HCT116 (cell line): ENCODE results near the gene A2ML1. TPM values are rescaled to one million over a fixed set of nuclear protein-coding genes. Genes with fewer than 3 reads are reported as not detected.

Source experiments
- ATAC-seq: fragments of 200-7000 bp; cut with Tn5 transposase; 2 replicates; pipeline ENCODE4 v1.9.1; 2020; ENCODE audit warnings: mild to moderate bottlenecking, moderate library complexity
- BruUV-seq: library from RNA; stranded (reverse); fragments of 400-500 nt; replicated peaks from 2 replicates; lab custom pipeline; 2021; lab: Mats Ljungman, UMichigan
- CTCF ChIA-PET: fragments of 300-600 bp; sonication (Branson Sonifier 250); formaldehyde crosslinking; loops from one replicate; lab custom pipeline; 2021; ENCODE audit warnings: antibody characterized with exemption; lab: Charles Lee
- POLR2A ChIA-PET: fragments of 300-600, 350-600 bp; sonication (Branson Sonifier 250); formaldehyde crosslinking; loops from one replicate; lab custom pipeline; 2021; ENCODE audit warnings: antibody characterized with exemption; lab: Charles Lee
- RAD21 ChIA-PET, 2 experiments: fragments of 300-600 bp; sonication (Branson Sonifier 250); formaldehyde crosslinking; loops; one replicate each; lab custom pipeline; 2023; ENCODE audit warnings: low total read pairs in 2 of 2; ENCODE audit not compliant: uncharacterized antibody in 2 of 2, unreplicated experiment in 2 of 2, low non-redundant PET in 1 of 2; lab: Charles Lee
- DNase-seq: peaks from one replicate; pipeline ENCODE4 v3.0.0-alpha.2; 2010; ENCODE audit warnings: low read depth, low spot score
- H2AFZ ChIP-seq: fragments of 200-600 bp; shearing (Covaris generic), sonication (generic); 2 replicates; pipeline ENCODE4 v1.6.1; 2017; ENCODE audit warnings: low read depth, mixed run types, mixed read lengths, antibody characterized with exemption, low read length; ENCODE audit not compliant: poor library complexity, severe bottlenecking
- H3K27ac ChIP-seq: 2 replicates; pipeline ENCODE4 v1.5.1; 2012; ENCODE audit warnings: low read depth, low read length
- H3K27me3 ChIP-seq: fragments of 200-600 bp; sonication (generic); 2 replicates; pipeline ENCODE4 v1.6.1; 2016; ENCODE audit warnings: mixed run types, low read length, mixed read lengths; ENCODE audit not compliant: insufficient read depth
- H3K36me3 ChIP-seq, 2 experiments: fragments of 200-500 bp in 1 of 2; fragments of 200-600 bp in 1 of 2; sonication (Bioruptor generic) in 1 of 2; sonication (generic) in 1 of 2; 2 replicates each; pipeline versions ENCODE4 v1.5.1 to v1.6.1; 2014 to 2016; ENCODE audit warnings: low read length in 2 of 2, inconsistent platforms in 1 of 2, mixed read lengths in 1 of 2, mixed run types in 1 of 2; ENCODE audit not compliant: insufficient read depth in 2 of 2, control insufficient read depth in 1 of 2
- H3K4me1 ChIP-seq, 2 experiments: fragments of 200-600 bp in 1 of 2; sonication (generic) in 1 of 2; 2 replicates each; pipeline versions ENCODE4 v1.5.1 to v1.6.1; 2012 to 2017; ENCODE audit warnings: low read length in 2 of 2, inconsistent platforms in 1 of 2, mild to moderate bottlenecking in 1 of 2, mixed read lengths in 1 of 2, mixed run types in 1 of 2, moderate library complexity in 1 of 2; ENCODE audit not compliant: insufficient read depth in 2 of 2, control insufficient read depth in 1 of 2
- H3K4me2 ChIP-seq: fragments of 200-600 bp; sonication (generic); 2 replicates; pipeline ENCODE4 v1.6.1; 2017; ENCODE audit warnings: mixed run types, low read length, mixed read lengths
- H3K4me3 ChIP-seq, 2 experiments: fragments of 200-600 bp in 1 of 2; sonication (generic) in 1 of 2; replicated peaks in 1 of 2; 2 replicates each; pipeline ENCODE4 v1.5.1; 2011 to 2016; ENCODE audit warnings: low read length in 2 of 2, control low read depth in 1 of 2, low read depth in 1 of 2, mild to moderate bottlenecking in 1 of 2, mixed read lengths in 1 of 2, mixed run types in 1 of 2
- H3K79me2 ChIP-seq: fragments of 200-600 bp; sonication (generic); 2 replicates; pipeline ENCODE4 v1.6.1; 2017; ENCODE audit warnings: mild to moderate bottlenecking, mixed run types, low read length, moderate library complexity, mixed read lengths; ENCODE audit not compliant: insufficient read depth
- H3K9ac ChIP-seq: fragments of 200-600 bp; sonication (generic); 2 replicates; pipeline ENCODE4 v1.6.1; 2016; ENCODE audit warnings: low read length, mixed read lengths
- H3K9me2 ChIP-seq: fragments of 200-600 bp; sonication (generic), shearing (Covaris generic); 2 replicates; pipeline ENCODE4 v1.6.1; 2017; ENCODE audit warnings: mixed run types, mild to moderate bottlenecking, moderate library complexity; ENCODE audit not compliant: insufficient read depth
- H3K9me3 ChIP-seq, 2 experiments: fragments of 200-500 bp in 1 of 2; fragments of 200-600 bp in 1 of 2; sonication (Bioruptor generic) in 1 of 2; sonication (generic) in 1 of 2; 2 replicates each; pipeline ENCODE4 v1.6.1; 2014 to 2017; ENCODE audit warnings: low read length in 2 of 2, mixed read lengths in 2 of 2, inconsistent platforms in 1 of 2, low read depth in 1 of 2, mild to moderate bottlenecking in 1 of 2, mixed run types in 1 of 2, moderate library complexity in 1 of 2; ENCODE audit not compliant: control insufficient read depth in 1 of 2, insufficient read depth in 1 of 2
- H4K20me1 ChIP-seq: fragments of 200-600 bp; sonication (generic), shearing (Covaris generic); 2 replicates; pipeline ENCODE4 v1.6.1; 2017; ENCODE audit warnings: mixed run types, mild to moderate bottlenecking, moderate library complexity; ENCODE audit not compliant: insufficient read depth
- JUND ChIP-seq: IDR thresholded peaks from 2 replicates; pipeline ENCODE4 v1.6.1; 2012
- POLR2AphosphoS5 ChIP-seq: IDR thresholded peaks from 2 replicates; pipeline ENCODE4 v1.6.1; 2011; ENCODE audit warnings: mild to moderate bottlenecking, low read depth, low read length, moderate library complexity
- SP1 ChIP-seq: IDR thresholded peaks from 2 replicates; pipeline ENCODE4 v1.6.1; 2012; ENCODE audit warnings: low read depth
- TCF7L2 ChIP-seq: IDR thresholded peaks from 2 replicates; pipeline ENCODE4 v1.7.0; 2011; ENCODE audit warnings: borderline replicate concordance, inconsistent platforms; ENCODE audit not compliant: insufficient read depth, insufficient read length; ENCODE audit errors: extremely low read depth
- ZNF274 ChIP-seq: fragments of 200-500 bp; sonication (Bioruptor generic); IDR thresholded peaks from 2 replicates; pipeline ENCODE4 v1.6.1; 2014; ENCODE audit warnings: mild to moderate bottlenecking, low read depth, low read length, inconsistent platforms
- intact Hi-C: fragments of 100-400 bp; cut with micrococcal nuclease; formaldehyde crosslinking; loops from 2 replicates; pipeline ENCODE4 v1.10.0; 2022
- total RNA-seq: library from RNA; stranded (reverse); gene quantifications from one replicate; pipeline ENCODE4 v1.2.1, GENCODE V29; 2021; ENCODE audit not compliant: unreplicated experiment
- TF ChIP-seq, protein P1 (sequence below), 3 experiments: fragments of 200-600 bp in 1 of 3; sonication (generic) in 1 of 3; IDR thresholded peaks in 2 of 3; conservative IDR thresholded peaks in 1 of 3; 2 replicates each; pipeline ENCODE4 v1.5.1; 2012 to 2017; ENCODE audit warnings: low read depth in 2 of 3, low read length in 2 of 3, antibody characterized with exemption in 1 of 3, borderline replicate concordance in 1 of 3, control low read depth in 1 of 3, mild to moderate bottlenecking in 1 of 3, mixed read lengths in 1 of 3, mixed run types in 1 of 3, moderate library complexity in 1 of 3; ENCODE audit not compliant: insufficient read depth in 1 of 3

Gene A2ML1
- total RNA-seq, 1 experiment from 2014 or later: not detected

DNA sequence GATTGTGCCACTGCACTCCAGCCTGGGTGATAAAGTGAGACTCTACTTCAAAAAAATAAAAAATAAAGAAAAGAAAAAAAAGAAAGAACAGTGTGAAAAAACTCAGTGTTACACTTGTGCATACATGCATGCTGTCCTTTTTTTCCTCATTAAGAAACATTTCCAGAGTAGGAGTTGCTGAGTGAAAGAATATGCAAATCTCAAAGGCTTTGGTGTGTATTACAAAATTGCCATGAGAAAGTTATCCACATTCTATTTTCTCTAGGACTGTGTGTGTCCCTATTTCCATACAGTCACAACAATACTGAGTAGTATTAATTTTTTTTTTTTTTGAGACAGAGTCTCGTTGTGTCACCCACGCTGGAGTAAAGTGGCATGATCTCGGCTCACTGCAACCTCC, 830 bp upstream of the A2ML1 start:
- ChIA-PET RAD21 (no interaction called here), CTCF (interaction anchor here (1.2 kb wide), 2 partner anchors 39 to 165 kb away, joined by 3 read pairs; no protein-coding TSS in a partner anchor), POLR2A (no interaction called here)
- no peak for TF ChIP-seq SP1
- no peak for TF ChIP-seq ZNF274
- no peak for TF ChIP-seq TCF7L2
- no peak for TF ChIP-seq POLR2AphosphoS5
- TF ChIP-seq, protein P1, sequence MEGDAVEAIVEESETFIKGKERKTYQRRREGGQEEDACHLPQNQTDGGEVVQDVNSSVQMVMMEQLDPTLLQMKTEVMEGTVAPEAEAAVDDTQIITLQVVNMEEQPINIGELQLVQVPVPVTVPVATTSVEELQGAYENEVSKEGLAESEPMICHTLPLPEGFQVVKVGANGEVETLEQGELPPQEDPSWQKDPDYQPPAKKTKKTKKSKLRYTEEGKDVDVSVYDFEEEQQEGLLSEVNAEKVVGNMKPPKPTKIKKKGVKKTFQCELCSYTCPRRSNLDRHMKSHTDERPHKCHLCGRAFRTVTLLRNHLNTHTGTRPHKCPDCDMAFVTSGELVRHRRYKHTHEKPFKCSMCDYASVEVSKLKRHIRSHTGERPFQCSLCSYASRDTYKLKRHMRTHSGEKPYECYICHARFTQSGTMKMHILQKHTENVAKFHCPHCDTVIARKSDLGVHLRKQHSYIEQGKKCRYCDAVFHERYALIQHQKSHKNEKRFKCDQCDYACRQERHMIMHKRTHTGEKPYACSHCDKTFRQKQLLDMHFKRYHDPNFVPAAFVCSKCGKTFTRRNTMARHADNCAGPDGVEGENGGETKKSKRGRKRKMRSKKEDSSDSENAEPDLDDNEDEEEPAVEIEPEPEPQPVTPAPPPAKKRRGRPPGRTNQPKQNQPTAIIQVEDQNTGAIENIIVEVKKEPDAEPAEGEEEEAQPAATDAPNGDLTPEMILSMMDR (IDR thresholded peaks at IDR 0.05 in 2 of 3, conservative IDR thresholded peaks at IDR 0.05 in 1 of 3; ENCODE audit: borderline replicate concordance in 1 of 3, insufficient read depth in 1 of 3, low read depth in 2 of 3, low read length in 2 of 3): no peak
- no peak for TF ChIP-seq JUND
- H3K27me3 ChIP-seq: no peaks in the 10 kb centered on the region
- no peaks in the 10 kb centered on the region for H3K9me2 ChIP-seq
- BruUV-seq: no TSS peak
- H3K4me2 ChIP-seq: no peak overlapping the region
- no peak overlapping the region for H3K27ac ChIP-seq
- H2AFZ ChIP-seq: no peak overlapping the region
- intact Hi-C loops: loop anchor here (10.0 kb wide), 1 partner anchor 277 kb away; the partner anchor contains the start of gene CLEC4E
- H3K4me3 ChIP-seq: no peak overlapping the region
- no peaks in the 10 kb centered on the region for H3K36me3 ChIP-seq
- DNase-seq (no peak), ATAC-seq (no peak)
- no peak overlapping the region for H3K9ac ChIP-seq
- H4K20me1 ChIP-seq: no peaks in the 10 kb centered on the region
- H3K9me3 ChIP-seq: no peaks in the 10 kb centered on the region
- no peaks in the 10 kb centered on the region for H3K4me1 ChIP-seq
- H3K79me2 ChIP-seq: no peaks in the 10 kb centered on the region
